ENCODE data around the gene HAL.

The HAL gene

DNA sequence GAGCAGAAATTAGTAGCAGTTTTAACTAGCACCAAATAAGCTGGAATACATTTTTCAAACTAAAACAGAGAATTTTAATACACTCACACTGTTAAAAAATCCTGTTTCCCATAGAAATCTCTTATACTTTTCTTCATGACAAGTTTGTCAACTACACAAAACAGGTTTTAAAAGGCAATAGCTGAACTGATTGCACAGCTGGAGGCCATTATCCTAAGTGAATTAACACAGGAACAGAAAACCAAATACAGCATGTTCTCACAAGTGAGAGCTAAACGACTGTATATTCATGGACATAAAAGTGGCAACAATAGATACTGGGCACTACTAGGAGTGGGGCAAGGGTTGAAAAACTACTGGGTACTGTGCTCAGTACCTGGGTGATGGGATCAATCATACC, 11.6 kb upstream of the HAL start:
- DNase-seq (ENCODE audit: low read depth): no peak

- DNase-seq (ENCODE audit: low read depth): no peak
Observed at GRCh38 chr12:96006727-96007126, 10.6 kb upstream of the HAL start.

DNA sequence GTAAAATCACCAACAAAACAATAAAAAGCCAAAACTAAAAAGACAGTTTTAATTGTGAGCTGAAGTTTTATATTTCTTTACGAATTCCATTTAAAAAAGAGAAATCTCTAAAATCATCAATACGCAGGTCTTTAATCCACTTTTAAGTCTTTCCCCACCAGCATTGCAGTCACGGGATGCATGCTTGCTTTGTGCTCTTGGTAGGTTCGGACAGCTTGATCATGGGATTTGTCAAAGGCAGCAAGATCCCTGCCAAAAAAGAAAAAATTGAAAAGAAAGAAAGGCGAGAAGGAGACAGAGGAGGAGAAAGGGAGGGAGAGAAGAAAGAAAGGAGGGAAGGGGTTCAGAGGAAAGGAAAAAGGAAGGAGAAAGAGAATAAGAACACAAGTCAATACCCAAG, 4.7 kb upstream of the HAL start:
- no peak for DNase-seq (ENCODE audit: low read depth)

GRCh38 chr12:95999484-95999883, 3.3 kb upstream of the HAL start:
- DNase-seq (ENCODE audit: low read depth): no peak

GRCh38 chr12:95998611-95999286, 2.6 kb upstream of the HAL start:
- DNase-seq (ENCODE audit: low read depth): peak; percentile 31

DNA sequence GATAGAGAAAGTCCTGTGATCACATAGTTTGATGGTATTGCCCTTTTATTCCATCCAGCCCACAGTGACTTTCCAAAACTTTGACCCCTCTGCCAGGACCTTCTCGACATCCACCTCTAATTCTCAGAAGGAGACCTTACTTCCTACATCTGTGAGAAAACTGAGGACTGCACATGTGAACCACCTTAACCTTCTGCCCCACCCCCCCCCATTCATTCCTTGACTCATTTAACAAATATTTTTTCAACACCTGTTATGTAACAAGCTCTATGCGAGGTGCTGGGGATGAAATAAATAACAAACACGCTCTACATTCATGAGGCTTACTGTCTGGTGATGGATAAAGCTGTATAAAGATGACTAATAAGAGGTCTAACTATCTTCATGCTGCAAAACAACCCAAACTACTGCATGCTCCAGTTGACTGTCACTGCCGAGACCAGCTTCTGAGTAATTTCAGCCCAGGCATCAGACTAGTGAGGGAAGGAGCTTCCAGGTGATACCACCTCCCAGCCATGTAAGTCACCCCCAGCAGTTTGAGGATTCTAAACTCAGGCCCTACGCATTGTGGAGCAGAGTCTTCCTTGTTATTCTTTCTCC, 1.9 kb upstream of the HAL start:
- DNase-seq (ENCODE audit: low read depth): no peak

GRCh38 chr12:95997276-95997675, 1.1 kb upstream of the HAL start:
- DNase-seq (ENCODE audit: low read depth): no peak

DNA sequence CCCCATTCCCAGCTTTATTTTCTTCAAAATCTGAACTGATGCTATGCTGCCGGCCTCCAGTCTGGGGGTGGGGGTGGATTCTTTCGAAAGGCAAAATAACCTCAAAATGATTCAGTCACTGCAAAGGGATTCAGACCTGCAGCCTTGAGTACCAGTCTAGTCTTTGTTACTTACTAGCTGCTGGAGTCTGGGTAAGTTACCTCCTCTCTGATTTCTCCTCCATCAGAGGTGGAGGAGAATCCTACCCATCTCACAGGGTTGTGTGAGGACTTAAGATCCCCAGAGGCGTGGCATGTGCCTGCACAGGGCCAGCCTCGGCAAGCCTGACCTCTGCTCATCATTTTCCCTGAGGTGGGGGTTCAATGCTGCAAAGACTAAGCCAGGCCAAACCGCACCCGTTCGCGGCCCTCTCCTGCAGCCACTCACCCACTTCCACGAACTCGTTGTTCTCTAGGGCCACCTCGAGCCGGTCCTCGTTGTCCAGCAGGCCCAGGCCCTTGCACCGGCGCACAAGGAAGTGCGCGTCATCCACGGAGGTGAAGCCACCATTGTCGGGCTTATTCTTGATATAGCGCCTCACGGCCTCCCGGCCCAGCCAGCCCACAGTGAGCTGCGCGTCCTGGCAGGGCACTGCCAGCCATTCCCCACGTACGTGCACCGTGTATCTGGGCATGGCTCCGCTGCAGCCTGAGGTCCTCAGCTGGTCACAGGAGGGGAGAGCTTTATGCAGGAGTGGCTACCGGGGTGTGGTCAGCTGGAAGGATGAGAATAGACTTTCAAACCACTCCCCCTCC, 709 bp downstream of the HAL start:
- no peak for DNase-seq (ENCODE audit: low read depth)

GRCh38 chr12:95994476-95994875, 1.7 kb downstream of the HAL start:
- DNase-seq (ENCODE audit: low read depth): no peak

DNA sequence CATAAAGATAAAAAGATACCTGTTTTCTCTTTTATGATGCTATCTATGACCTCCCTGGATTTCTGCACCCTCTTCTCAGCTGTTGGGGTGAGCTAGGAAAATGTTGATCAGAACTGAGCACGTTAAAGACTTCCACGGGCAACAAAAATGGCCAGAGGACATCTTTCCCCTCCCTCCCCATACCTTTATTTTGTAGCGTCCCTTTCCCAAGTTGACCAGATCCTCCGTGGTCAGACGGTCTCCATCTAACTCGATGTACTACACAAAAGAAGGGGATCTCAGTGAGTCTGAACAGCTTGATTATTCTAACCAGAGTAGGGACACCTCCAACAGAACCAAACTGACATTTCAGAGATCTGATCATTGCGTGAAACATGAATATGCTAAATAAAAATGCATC, 2.2 kb downstream of the HAL start:
- no peak for DNase-seq (ENCODE audit: low read depth)

GRCh38 chr12:95990136-95990535, 6.0 kb downstream of the HAL start:
- DNase-seq (ENCODE audit: low read depth): no peak

DNA sequence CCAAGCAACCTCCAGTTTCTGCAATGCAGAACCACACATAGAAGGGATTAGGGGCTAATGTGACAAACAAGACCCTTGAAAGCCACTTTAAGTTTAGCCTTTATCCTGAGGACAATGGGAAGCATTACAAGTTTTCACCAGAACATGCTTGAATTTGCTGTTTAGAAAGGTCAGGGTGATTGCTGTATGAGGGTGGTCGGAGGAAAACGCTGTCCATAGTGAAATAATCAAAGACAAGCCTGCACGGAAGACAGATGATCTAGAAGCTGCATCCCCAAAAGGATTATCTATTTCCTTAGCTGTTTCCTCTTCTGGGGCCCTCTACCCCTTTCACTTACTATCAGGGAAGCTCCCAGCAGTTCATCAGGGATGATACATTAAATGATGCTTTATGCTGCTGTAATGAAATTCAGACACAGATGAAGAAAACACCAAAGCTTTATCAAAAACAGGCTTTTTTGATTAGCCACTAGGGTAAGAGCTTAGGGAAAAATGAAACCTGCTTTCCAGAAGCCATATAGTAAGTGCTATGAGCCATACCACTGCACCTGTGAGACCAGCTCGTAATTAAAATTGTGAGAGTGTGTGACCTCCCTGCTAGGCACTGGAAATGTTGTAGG, 6.5 kb downstream of the HAL start:
- no peak for DNase-seq (ENCODE audit: low read depth)

- no peak for DNase-seq (ENCODE audit: low read depth)
Observed at GRCh38 chr12:95988506-95989275, 7.5 kb downstream of the HAL start.

- DNase-seq (ENCODE audit: low read depth): no peak
Observed at GRCh38 chr12:95986635-95987570, 9.2 kb downstream of the HAL start.

DNA sequence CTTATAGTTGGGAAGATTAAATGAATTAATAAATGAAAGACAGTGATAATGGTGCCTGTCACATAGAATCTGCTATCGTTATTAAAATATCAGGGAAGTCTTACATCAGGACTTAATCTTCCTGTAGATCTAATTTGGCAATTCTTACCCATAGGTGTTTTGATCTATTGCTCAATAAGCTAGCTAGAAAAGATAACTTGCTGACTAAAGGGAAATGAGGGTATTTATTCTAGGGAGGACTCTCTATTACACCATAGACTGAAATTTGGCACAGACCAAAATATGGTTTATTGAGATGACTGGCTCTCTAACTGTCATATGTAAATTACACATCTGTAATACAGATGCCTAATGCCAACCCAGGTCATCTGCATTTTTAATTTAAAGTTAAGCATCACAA, 11.5 kb downstream of the HAL start:
- no peak for DNase-seq (ENCODE audit: low read depth)

DNA sequence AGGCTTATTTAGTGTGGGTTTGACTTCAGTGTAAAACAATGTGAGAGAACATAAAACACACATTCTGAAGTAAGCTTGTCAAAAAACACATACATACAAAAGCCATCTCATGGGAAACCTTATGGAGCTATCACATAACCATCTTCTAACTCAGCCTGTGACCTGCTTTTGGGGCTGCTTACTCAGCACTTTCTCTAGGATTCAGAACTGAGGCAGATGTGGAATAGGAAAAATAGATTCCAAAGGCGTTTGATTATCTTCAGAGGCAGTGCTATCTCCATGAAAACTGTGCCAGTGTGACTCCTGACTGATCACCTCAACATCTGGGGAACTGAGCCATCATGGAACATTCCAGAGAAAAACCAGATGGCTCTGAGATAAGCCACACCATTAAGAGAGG, 13.5 kb downstream of the HAL start:
- no peak for DNase-seq (ENCODE audit: low read depth)

- no peak for DNase-seq (ENCODE audit: low read depth)
Observed at GRCh38 chr12:95980437-95980836, 15.7 kb downstream of the HAL start.

GRCh38 chr12:95978774-95979173, 17.4 kb downstream of the HAL start:
- no peak for DNase-seq (ENCODE audit: low read depth)

DNA sequence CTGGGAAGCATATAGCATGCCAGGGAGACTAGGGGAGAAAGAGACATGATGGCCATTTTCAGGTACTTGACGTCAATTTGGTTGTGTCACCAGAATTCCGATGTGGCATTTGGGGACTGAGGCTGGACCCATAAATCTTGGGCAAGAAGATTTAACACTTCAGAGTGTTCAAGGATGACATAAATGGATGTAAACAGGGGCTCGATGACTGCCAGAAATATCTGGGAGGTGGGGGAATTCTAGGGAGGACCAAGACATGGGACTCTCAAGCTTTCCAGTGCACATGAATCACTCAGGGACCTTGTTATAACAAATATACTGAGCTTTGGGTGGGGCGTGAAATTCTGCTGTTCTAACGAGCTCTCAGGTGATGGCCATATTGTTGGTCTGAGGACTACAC, 17.8 kb downstream of the HAL start:
- DNase-seq (ENCODE audit: low read depth): no peak

- DNase-seq (ENCODE audit: low read depth): no peak
Observed at GRCh38 chr12:95977764-95978305, 18.3 kb downstream of the HAL start.

DNA sequence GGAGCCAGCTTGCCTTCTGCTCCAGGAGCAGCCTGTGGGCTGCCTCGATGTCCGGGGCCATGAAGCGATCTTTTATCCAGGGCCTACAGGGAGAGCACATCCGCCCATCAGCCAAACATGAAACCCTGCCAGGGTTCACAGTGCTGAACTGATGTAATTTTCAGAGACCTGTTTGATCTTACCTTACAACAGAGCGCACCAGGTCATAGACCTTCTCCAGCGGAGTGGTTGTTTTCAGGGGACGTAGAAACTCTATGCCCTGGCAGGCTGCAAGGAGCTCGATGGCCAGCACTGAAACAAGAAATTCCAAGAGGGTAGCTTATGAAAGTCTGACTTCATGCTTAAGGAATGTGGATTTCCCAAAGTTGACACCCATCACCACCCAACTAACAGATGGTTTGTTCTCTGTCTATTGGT, 19.7 kb downstream of the HAL start:
- no peak for DNase-seq (ENCODE audit: low read depth)
